A549 treated with dexamethasone at 1 μM for 4 hours (cell line): ENCODE results near the gene IL6ST. TPM values are rescaled to one million over a fixed set of nuclear protein-coding genes. Genes with fewer than 3 reads are reported as not detected.

ENCODE experiments used
- total RNA-seq: library from RNA; stranded (reverse); fragments of 200-300 nt; extraction: Qiagen RNA extraction; gene quantifications from 5 replicates; pipeline ENCODE4 v1.2.3, GENCODE V29; 2022

Gene IL6ST
- total RNA-seq, result 59.8 to 125 TPM (median 113 TPM) in 5 replicates

GRCh38 chr5:55994495-55994997 is at the start of gene IL6ST:
IL6ST (minus strand) TSS chr5:55994963; CDS start chr5:55976278, 18,685 bp downstream.

Other genes with a start within 250 kb of the IL6ST start
- gene IL31RA, start 143.6 kb downstream of the IL6ST start, total RNA-seq, result 0.86 to 1.6 TPM (median 1.4 TPM) in 5 replicates
- gene ANKRD55, start 238.4 kb upstream of the IL6ST start, total RNA-seq, result 0.06 TPM in 1 of 5 replicates, not detected in the others